GM19395 (cell line): Measurements from ENCODE around the gene WIZ.
"Not testable (repeated sequence)": the region's sequence is repeated elsewhere in the genome, so short reads cannot be mapped to it uniquely, and the experiment has no call there.

Experiments used
- ATAC-seq: cut with Tn5 transposase; IDR thresholded peaks from one replicate; pipeline ENCODE4 v1.9.1; 2021; ENCODE audit warnings: mild to moderate bottlenecking, moderate library complexity; ENCODE audit not compliant: unreplicated experiment

WIZ gene

GRCh38 chr19:15412832-15413231, 36.9 kb downstream of the WIZ start:
- no peak for ATAC-seq

DNA sequence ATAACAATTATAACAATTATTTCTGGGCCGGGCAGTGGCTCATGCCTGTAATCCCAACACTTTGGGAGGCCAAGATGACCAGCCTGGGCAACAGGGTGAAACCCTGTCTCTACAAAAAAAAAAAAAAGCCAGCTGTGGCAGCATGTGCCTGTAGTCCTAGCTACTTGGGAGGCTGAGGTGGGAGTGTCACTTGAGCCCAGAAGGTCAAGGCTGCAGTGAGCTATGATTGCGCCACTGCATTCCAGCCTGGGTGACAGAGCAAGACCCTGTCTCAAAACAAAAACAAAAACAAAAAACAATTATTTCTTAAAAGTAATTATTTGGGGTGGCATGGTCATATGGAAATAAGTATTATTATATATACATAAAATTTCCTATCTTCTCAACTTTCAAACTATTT, 38.4 kb downstream of the WIZ start:
- not testable (repeated sequence) for ATAC-seq

- no peak for ATAC-seq
Measured at GRCh38 chr19:15404780-15405211, 45.0 kb downstream of the WIZ start.

DNA sequence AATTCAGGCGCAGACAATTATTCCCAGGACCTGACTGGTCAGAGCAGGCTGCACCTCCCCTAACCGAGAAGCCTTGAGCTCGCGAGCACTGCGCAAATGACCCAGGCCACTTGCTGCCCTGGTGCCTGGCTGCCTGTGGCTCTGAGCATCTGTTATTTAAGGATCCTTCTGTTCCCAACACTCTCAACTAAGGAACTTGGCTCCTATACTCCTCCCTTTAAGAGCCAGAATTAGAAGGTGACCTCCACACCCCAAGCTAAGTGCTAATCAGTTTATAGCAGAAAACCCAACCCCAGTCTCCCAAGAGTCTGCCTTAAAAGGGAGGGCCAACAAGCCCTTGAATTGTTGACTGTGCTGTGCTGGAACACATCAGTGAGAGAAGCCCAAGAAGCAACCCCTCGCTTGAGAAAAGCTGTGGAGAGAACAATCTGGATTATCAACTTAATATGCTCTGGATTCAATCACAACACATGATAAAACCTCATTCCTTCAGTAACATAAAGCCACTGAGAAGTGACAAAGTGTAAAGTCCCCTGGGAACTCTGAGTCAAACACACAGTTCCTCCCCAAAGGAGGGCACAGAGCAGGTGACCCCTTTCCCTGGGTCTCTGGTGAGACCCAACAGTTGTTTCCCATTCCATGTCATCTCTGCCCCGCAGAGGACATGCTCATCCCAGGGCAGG, 45.5 kb downstream of the WIZ start:
- no peak for ATAC-seq

DNA sequence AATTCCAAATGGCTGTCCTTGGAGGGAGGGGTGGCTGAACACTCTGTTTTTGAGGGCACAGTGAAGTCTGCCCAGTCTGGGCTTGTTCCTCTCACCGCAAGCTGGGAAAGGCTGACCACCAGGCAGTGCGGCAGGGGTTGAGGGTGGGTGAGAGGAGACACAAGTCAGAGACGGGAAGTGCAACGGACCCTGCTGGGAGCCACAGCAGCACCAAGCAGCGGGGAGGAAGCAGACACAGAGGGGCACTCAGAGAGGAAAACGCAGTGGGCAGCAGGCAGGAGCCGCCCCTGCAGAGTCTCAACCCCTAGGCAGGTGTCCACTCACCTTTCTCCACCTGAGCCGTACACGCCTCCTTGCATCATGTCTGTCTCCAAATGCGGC, 46.6 kb downstream of the WIZ start:
- ATAC-seq = no peak

GRCh38 chr19:15402411-15403150, 47.2 kb downstream of the WIZ start:
- ATAC-seq = no peak

DNA sequence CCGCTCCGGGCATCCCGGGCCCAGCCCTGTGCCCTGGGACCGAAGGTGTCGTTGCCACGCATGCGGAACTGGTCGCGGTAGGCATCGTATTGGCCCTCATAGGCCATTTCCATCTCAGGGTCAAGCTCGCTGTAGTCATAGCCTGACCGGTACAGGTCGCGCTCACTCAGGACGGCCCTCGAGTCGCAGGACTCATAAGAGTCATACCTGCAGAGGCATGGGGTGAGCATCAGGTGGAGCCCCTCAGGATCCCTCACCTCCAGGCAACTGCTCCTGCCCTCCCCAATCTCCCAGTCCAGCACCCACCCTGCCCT, 48.4 kb downstream of the WIZ start:
- ATAC-seq = no peak

- ATAC-seq = no peak
Measured at GRCh38 chr19:15400521-15401396, 49.0 kb downstream of the WIZ start.

GRCh38 chr19:15399635-15400034, 50.1 kb downstream of the WIZ start:
- no peak for ATAC-seq

GRCh38 chr19:15399234-15399515, 50.6 kb downstream of the WIZ start:
- no peak for ATAC-seq

- ATAC-seq = no peak
Measured at GRCh38 chr19:15398501-15399233, 51.1 kb downstream of the WIZ start.

DNA sequence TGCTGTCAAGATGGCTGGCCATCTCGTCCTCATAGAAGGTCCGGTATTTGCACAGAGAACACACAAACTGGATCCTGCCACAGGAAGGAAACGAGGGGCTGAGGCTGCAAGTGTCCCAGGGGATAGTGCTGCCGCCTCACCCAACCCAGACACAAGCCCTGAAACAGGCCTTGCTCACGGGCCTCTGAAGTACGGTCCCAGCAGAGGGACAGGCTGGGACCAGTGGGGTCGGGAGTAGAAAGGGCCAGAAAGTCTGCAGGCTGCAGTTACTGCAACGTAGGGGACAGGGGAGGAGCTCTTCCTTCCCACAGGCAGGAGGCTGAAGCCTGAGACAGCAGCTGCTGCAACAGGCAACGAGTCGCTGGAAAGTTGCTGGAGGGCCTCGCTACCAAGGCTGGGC, 52.0 kb downstream of the WIZ start:
- ATAC-seq = no peak

GRCh38 chr19:15397236-15397635, 52.5 kb downstream of the WIZ start:
- ATAC-seq = no peak

GRCh38 chr19:15396436-15396835, 53.3 kb downstream of the WIZ start:
- no peak for ATAC-seq

DNA sequence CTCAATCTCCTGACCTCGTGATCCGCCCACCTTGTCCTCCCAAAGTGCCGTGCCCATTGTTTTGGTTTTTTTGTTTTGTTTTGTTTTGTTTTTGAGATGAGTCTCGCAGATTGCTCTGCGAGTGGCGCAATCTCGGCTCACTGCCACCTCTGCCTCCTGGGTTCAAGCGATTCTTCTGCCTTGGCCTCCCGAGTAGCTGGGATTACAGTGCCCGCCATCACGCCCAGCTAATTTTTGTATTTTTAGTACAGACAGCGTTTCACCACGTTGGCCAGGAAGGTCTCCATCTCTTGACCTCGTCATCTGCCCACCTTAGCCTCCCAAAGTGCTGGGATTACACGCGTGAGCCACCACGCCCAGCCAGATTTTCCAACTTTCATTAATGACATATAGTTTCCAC, 54.5 kb downstream of the WIZ start:
- not testable (repeated sequence) for ATAC-seq

DNA sequence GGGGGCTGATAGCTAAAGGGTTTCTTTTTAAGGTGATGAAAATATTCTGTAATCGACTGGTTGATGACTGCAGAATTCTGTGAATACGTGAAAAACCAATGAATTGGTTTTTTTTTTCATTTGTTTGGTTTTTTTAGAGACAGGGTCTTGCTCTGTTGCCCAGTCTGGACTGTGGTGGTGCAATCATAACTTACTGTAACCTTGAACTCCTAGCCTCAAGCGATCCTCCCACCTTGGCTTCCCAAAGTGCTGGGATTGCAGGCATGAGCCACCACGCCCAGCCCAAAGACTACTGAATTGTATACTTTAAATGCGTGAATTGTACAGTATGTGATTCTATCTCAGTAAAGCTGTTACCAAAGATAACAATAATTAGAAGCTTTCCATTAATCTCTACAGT, 55.3 kb downstream of the WIZ start:
- no peak for ATAC-seq

DNA sequence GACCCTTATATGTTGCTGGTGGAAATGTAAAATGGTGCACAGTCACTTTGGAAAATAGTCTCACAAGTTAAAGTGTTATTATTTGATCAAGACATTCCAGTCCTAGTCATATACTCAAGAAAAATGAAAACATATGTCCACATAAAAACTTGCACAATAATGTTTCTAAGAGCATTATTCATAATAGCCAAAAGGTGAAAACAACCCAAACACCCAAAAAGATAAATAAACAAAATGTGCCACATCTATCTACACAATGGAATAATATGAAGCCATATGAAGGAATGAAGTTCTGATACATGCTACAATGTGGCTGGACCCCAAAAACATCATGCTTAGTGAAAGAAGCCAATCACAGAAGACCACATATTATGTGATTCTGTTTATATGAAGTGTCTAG, 55.8 kb downstream of the WIZ start:
- no peak for ATAC-seq

DNA sequence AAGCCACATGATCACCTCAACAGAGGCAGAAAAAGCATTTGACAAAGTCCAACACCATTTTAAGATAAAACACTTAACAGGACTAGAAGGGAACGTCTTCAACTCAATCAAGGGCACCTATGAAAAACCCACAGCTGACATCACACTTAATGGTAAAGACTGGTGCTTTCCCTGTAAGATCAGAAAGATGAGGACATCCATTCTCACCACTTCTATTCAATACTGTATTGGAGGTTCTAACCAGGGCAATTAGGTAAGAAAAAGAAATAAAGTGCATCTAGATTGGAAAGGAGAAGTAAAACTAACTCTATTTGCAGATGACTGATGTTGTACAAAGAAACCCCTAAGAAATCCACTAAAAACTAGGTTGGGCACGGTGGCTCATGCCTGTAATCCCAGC, 58.9 kb downstream of the WIZ start:
- no peak for ATAC-seq

DNA sequence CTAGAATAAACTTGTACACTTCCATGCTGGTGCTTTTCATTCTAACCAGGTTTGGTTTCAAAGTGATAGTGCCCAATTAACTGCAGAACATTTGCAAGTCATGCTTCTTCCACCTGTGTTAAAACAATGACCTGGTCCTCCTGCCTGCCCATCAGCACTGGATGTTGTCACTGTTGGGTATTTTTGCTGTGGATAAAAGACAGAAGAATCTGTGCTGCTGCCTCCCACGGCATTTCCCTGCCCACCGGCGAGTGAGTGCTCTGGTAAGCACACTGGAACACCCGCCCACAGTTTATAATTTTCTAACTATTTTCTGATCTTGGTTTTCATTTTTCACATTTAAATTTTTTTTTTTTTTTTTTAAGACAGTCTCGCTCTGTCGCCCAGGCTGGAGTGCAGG, 67.9 kb downstream of the WIZ start:
- no peak for ATAC-seq

GRCh38 chr19:15381429-15381828, 68.3 kb downstream of the WIZ start:
- ATAC-seq = no peak

DNA sequence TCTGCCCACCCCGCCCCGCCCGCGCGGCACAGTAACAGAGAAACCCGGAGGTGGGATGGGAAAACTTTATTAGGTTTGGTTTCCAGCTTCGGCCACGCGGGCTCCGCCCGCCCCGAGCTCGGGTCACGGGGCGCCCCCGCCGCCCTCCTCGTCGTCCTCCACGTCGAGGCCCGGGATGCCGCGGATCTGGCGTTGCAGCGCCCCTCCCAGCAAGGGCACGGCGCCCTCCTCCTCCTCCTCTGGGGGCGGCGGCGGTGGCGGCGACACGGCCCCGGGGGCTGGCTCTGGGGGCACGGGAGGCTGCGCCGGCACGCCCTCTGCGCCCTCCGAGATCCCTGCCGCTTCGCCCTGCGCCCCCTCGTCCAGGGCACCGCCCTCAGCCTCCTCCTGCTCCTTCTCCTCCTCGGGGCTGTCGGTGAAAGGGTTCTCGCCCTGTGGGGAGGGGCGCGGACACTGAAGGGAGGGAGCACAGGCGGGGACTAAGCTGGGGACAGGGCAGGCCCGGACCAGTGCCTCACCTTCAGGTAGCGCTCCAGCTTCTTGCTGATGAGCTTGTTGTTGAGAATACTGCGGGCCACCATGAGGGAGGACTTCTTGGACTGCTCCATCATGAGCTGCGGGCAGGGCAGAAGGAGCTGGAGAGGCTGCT, 69.6 kb downstream of the WIZ start:
- peak; percentile 47 for ATAC-seq
